ENCODE results near the gene CBL. TPM values are rescaled to one million over a fixed set of nuclear protein-coding genes. Genes with fewer than 3 reads are reported as not detected.

CBL gene
- total RNA-seq, 1 experiment from 2014 or later: 56.4 TPM

- Histone ChIP-seq H3K23me2 (ENCODE audit: insufficient read length, low read depth, low read length, poor library complexity, severe bottlenecking) (no peaks in the 10 kb centered on the region), H4K5ac (ENCODE audit: insufficient read length, low read depth, low read length) (no peak overlapping the region), H2BK5ac (ENCODE audit: insufficient read length, low read length) (no peak overlapping the region), H3K18ac (ENCODE audit: insufficient read length, low read depth, low read length) (no peak overlapping the region), H3K27ac (ENCODE audit: insufficient read length, low read depth, low read length) (no peak overlapping the region), H3K79me1 (ENCODE audit: insufficient read depth, low read depth, low read length, poor library complexity, severe bottlenecking) (no peaks in the 10 kb centered on the region), H3K23ac (ENCODE audit: insufficient read length, low read depth, low read length) (no peak overlapping the region), H3T11ph (ENCODE audit: low read length) (no peak overlapping the region), H4K91ac (ENCODE audit: insufficient read length, low read depth, low read length) (no peak overlapping the region), H3K27me3 (ENCODE audit: insufficient read depth, low read length) (no peaks in the 10 kb centered on the region), H2AFZ (ENCODE audit: low read length) (no peak overlapping the region), H3K9me3 (ENCODE audit: control insufficient read depth, low read depth, low read length) (no peaks in the 10 kb centered on the region), H4K20me1 (ENCODE audit: control insufficient read depth, insufficient read depth, insufficient read length) (no peaks in the 10 kb centered on the region), H3K4me1 (ENCODE audit: insufficient read depth, low read length) (no peaks in the 10 kb centered on the region; the same call in 1 of the 2 replicates), H2BK15ac (ENCODE audit: low read depth, low read length) (no peak overlapping the region), H4K8ac (replicated peaks; ENCODE audit: insufficient read length, low read depth, low read length) (no peak overlapping the region), H3K56ac (ENCODE audit: insufficient read length, low read depth, low read length) (no peak overlapping the region), H3K9ac (ENCODE audit: extremely low read depth, insufficient read length, low read length) (no peak overlapping the region), H2BK120ac (ENCODE audit: low read depth, low read length, poor library complexity, severe bottlenecking) (no peak overlapping the region), H3K14ac (ENCODE audit: insufficient read depth, low read length) (no peak overlapping the region), H3K4me2 (ENCODE audit: insufficient read depth, insufficient read length, low read length) (no peak overlapping the region), H3K79me2 (ENCODE audit: insufficient read depth, low read length) (no peaks in the 10 kb centered on the region), H2AK5ac (ENCODE audit: insufficient read length, low read length) (no peak overlapping the region), H2BK20ac (ENCODE audit: low read depth, low read length, poor library complexity, severe bottlenecking) (no peak overlapping the region), H3K4ac (ENCODE audit: low read depth, low read length) (no peak overlapping the region), H2BK12ac (ENCODE audit: insufficient read length, low read depth, low read length) (no peak overlapping the region)
- no peak for DNase-seq
- Mint-ChIP-seq H3K27ac (no peak overlapping the region), H3K4me3 (no peak overlapping the region), H3K4me1 (peaks cover 19 to 26% of the 10 kb centered on the region in 2 experiments), H3K27me3 (ENCODE audit: low read depth) (no peaks in the 10 kb centered on the region), H3K36me3 (ENCODE audit: insufficient read depth in 1 of 3, low read depth in 3 of 3) (peaks cover 18 to 32% (median 22%) of the 10 kb centered on the region in 3 experiments; a peak in 6 of 7 replicates), H3K9me3 (no peaks in the 10 kb centered on the region)
- TF ChIP-seq CTCF (conservative IDR thresholded peaks at IDR 0.05): no peak
- no CpG with 5 or more reads among the region's 5 CpGs for WGBS (ENCODE audit: extremely low coverage, insufficient read length, low lambda C conversion rate)
Measured at GRCh38 chr11:119254239-119254638, 48.1 kb downstream of the CBL start.

Measured in H9 (cell line).